SK-N-SH (cell line): ENCODE results near the gene AGBL2.

Experiments
- EP300 ChIP-seq, 2 experiments: IDR thresholded peaks; 2 replicates each; pipeline versions ENCODE4 v1.4.0 to v1.6.1; 2012; ENCODE audit warnings: borderline replicate concordance in 1 of 2, low read depth in 1 of 2, low read length in 1 of 2
- EZH2phosphoT487 ChIP-seq: fragments of 200-600 bp; sonication (generic); IDR thresholded peaks from 2 replicates; pipeline ENCODE4 v1.6.1; 2017; ENCODE audit warnings: low read depth, mixed run types, mild to moderate bottlenecking, antibody characterized with exemption, moderate library complexity, borderline replicate concordance
- FOXJ3 ChIP-seq: sonication (generic); formaldehyde crosslinking; IDR thresholded peaks from 2 replicates; pipeline ENCODE4 v1.5.1; 2020; ENCODE audit warnings: mild to moderate bottlenecking, missing genetic modification reagents
- MXI1 ChIP-seq: IDR thresholded peaks from 2 replicates; pipeline ENCODE4 v1.6.1; 2012; ENCODE audit warnings: mild to moderate bottlenecking, low read depth, low read length, improper control_type of control experiment
- NRF1 ChIP-seq: IDR thresholded peaks from 2 replicates; pipeline ENCODE4 v1.6.1; 2012; ENCODE audit warnings: low read depth, mild to moderate bottlenecking, low read length
- POLR2AphosphoS5 ChIP-seq: IDR thresholded peaks from 2 replicates; pipeline ENCODE4 v1.6.1; 2012; ENCODE audit warnings: low read depth, low read length
- SIN3A ChIP-seq: IDR thresholded peaks from 2 replicates; pipeline ENCODE4 v1.6.1; 2012; ENCODE audit warnings: low read depth, mild to moderate bottlenecking, low read length, moderate library complexity, borderline replicate concordance
- SMC3 ChIP-seq: IDR thresholded peaks from 2 replicates; pipeline ENCODE4 v1.6.1; 2012; ENCODE audit warnings: low read depth, low read length, improper control_type of control experiment
- TAF1 ChIP-seq: IDR thresholded peaks from 2 replicates; pipeline ENCODE4 v1.6.1; 2012; ENCODE audit warnings: low read depth, mild to moderate bottlenecking, low read length, moderate library complexity, borderline replicate concordance
- TCF12 ChIP-seq: IDR thresholded peaks from 2 replicates; pipeline ENCODE4 v1.4.0; 2012
- TEAD4 ChIP-seq: IDR thresholded peaks from 2 replicates; pipeline ENCODE4 v1.4.0; 2012; ENCODE audit warnings: mild to moderate bottlenecking, borderline replicate concordance; ENCODE audit not compliant: insufficient read depth
- YY1 ChIP-seq: IDR thresholded peaks from 2 replicates; pipeline ENCODE4 v1.4.0; 2012; ENCODE audit warnings: low read depth, mild to moderate bottlenecking
- TF ChIP-seq, protein P1 (sequence below): fragments of 200-600 bp; sonication (generic); IDR thresholded peaks from 2 replicates; pipeline ENCODE4 v1.6.1; 2017; ENCODE audit warnings: antibody characterized with exemption, mild to moderate bottlenecking, moderate library complexity
- TF ChIP-seq, protein P2 (sequence below): fragments of 150-350 bp; IDR thresholded peaks from 2 replicates; pipeline ENCODE4 v1.6.1; 2016; ENCODE audit warnings: mild to moderate bottlenecking, low read depth, low read length

DNA sequence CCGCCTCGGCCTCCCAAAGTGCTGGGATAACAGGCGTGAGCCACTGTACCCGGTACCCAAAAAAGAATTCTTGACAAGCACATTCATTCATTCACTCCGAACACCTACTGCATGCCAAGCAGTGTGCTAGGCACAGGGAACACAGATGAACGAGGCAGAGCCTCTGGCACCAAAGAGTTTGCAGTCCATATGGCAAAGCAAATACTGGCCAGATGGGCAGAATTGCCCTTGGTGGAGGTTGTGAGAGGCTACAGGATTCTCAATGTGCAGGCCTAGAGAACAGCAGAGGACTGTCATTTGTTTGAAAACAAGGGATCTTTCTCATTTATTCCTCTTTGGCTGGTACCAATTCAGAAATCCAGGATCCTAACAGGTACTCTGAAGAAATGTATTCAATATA is 45.3 kb downstream of the AGBL2 start:
- no peak for TF ChIP-seq TAF1
- TF ChIP-seq, protein P1, sequence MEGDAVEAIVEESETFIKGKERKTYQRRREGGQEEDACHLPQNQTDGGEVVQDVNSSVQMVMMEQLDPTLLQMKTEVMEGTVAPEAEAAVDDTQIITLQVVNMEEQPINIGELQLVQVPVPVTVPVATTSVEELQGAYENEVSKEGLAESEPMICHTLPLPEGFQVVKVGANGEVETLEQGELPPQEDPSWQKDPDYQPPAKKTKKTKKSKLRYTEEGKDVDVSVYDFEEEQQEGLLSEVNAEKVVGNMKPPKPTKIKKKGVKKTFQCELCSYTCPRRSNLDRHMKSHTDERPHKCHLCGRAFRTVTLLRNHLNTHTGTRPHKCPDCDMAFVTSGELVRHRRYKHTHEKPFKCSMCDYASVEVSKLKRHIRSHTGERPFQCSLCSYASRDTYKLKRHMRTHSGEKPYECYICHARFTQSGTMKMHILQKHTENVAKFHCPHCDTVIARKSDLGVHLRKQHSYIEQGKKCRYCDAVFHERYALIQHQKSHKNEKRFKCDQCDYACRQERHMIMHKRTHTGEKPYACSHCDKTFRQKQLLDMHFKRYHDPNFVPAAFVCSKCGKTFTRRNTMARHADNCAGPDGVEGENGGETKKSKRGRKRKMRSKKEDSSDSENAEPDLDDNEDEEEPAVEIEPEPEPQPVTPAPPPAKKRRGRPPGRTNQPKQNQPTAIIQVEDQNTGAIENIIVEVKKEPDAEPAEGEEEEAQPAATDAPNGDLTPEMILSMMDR = no peak
- TF ChIP-seq SMC3 = no peak
- TF ChIP-seq MXI1 = no peak
- TF ChIP-seq NRF1 = no peak
- TF ChIP-seq POLR2AphosphoS5 = no peak
- TF ChIP-seq EZH2phosphoT487 = no peak
- no peak for TF ChIP-seq EP300 (IDR thresholded peaks at IDR 0.05; ENCODE audit: borderline replicate concordance in 1 of 2, low read depth in 1 of 2, low read length in 1 of 2)
- TF ChIP-seq FOXJ3 (CRISPR knock-in tag) = no peak
- no peak for TF ChIP-seq YY1
- no peak for TF ChIP-seq TEAD4
- TF ChIP-seq SIN3A = no peak
- TF ChIP-seq, protein P2, sequence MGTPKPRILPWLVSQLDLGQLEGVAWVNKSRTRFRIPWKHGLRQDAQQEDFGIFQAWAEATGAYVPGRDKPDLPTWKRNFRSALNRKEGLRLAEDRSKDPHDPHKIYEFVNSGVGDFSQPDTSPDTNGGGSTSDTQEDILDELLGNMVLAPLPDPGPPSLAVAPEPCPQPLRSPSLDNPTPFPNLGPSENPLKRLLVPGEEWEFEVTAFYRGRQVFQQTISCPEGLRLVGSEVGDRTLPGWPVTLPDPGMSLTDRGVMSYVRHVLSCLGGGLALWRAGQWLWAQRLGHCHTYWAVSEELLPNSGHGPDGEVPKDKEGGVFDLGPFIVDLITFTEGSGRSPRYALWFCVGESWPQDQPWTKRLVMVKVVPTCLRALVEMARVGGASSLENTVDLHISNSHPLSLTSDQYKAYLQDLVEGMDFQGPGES = no peak
- no peak for TF ChIP-seq TCF12
